Ovary (tissue), 3 donors: ENCODE measurements around the gene ITPR3.

Experiments used
- EP300 ChIP-seq: sonication (generic); formaldehyde crosslinking; IDR thresholded peaks from one replicate; pipeline ENCODE4 v1.6.1; 2017; ENCODE audit warnings: antibody characterized with exemption
- POLR2A ChIP-seq: fragments of 450-650 bp; IDR thresholded peaks from one replicate; pipeline ENCODE4 v1.6.1; 2017; ENCODE audit warnings: antibody characterized with exemption, mild to moderate bottlenecking, moderate library complexity
- TF ChIP-seq, protein P1 (sequence below), 3 donors: fragments of 450-650 bp in 2 of 3; fragments of 200-600 bp in 1 of 3; IDR thresholded peaks; one replicate each; pipeline versions ENCODE4 v1.5.1 to v1.8.0; 2016 to 2022; ENCODE audit warnings: antibody characterized with exemption in 3 of 3, mild to moderate bottlenecking in 1 of 3
- donor health status: DM: no; HTN: no; CAD: no.

GRCh38 chr6:33690766-33691165, 69.6 kb downstream of the ITPR3 start:
- TF ChIP-seq, protein P1, sequence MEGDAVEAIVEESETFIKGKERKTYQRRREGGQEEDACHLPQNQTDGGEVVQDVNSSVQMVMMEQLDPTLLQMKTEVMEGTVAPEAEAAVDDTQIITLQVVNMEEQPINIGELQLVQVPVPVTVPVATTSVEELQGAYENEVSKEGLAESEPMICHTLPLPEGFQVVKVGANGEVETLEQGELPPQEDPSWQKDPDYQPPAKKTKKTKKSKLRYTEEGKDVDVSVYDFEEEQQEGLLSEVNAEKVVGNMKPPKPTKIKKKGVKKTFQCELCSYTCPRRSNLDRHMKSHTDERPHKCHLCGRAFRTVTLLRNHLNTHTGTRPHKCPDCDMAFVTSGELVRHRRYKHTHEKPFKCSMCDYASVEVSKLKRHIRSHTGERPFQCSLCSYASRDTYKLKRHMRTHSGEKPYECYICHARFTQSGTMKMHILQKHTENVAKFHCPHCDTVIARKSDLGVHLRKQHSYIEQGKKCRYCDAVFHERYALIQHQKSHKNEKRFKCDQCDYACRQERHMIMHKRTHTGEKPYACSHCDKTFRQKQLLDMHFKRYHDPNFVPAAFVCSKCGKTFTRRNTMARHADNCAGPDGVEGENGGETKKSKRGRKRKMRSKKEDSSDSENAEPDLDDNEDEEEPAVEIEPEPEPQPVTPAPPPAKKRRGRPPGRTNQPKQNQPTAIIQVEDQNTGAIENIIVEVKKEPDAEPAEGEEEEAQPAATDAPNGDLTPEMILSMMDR (IDR thresholded peaks at IDR 0.05) = no peak
- TF ChIP-seq EP300 (no peak), POLR2A (no peak)
